ENCODE measurements around the gene ALOX15B.
"Not testable (repeated sequence)": the region's sequence is repeated elsewhere in the genome, so short reads cannot be mapped to it uniquely, and the experiment has no call there.

Gene ALOX15B

DNA sequence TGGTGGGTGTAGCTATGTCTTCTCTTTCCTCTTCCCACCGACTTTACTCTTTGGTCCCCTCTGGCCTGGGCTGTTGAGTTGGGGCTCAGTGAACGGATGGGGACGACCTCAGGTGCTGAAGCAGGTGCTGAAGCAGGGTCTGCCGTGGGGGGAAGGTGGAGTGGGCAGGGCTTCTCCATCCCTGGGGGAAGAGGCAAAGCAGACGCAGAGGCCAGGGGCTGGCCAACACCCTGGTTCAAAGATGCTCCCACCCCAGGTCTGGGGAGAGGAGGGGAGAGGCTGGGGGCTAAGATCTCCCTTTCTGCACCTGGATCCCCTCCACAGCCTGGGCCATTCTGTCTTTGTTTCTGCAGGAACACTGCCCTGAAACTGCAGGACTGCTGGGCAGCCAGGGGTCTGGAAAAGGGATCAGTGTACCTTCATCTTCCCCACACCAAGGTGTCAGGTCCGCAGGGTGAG lies 25.7 kb downstream of the ALOX15B start:
- no peak for FAIRE-seq

DNA sequence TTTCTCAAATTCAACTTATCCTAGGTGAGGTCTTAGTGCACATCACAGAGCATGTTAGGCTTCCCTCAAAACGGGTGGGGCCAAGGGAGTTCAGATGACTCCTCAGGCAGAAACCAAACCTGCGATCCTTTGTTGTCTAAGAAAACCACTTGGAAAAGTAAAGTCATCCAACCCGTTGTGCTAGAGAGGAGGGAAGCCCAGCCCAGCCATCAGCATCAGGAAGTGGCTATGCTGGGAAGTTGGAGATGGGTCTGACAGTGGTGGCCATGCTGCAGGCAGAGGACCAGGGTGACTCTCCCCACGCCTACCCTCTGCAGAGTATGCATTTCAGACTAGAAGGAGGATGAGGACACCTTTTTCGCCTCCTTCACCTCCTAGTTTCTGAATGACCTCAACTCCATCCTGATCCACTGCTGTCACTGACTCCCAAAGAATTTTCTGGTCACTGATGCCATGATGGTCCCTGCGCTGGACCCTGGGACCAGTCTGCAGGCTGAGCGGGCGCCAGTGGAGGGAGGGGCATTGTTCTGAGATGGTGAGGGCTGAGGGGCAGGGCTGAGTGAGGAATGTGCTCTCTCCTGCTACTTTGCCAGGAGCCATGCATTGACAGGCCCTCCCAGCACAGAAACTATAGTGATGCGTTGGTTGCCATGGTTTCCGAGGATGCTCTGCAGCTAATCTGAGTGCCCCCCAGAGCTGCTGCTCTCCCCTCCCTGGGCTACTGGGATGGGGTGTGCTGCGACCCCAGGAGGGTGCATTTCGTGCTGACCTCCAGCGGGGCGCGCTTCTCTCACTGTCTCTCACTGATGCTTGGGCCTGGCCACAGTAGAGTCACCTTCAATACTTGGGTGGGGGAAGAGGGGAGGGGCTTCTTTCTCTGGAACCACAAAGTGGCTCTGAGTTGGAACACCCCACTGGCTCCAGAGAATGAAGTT lies 28.2 kb downstream of the ALOX15B start:
- no peak for FAIRE-seq

DNA sequence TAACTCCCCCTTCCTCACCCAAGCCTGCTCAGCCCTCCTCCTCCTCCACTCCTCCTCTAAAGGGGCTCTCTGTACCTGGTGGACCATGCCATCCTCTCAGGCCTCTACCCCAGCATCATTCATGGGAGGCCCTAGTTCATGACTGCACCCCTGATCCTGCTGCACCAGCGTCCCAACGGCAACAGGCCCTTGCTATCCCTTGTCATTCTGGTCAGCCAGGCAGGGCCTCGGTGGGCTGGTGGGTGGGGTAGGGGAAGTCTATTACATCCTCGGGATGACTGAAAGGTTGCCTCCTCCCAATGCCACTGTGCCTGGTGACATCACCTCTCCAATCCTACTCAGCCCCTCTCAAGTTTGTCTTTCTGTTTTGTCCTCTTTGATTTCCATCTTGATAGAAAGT lies 28.9 kb downstream of the ALOX15B start:
- no peak for FAIRE-seq

DNA sequence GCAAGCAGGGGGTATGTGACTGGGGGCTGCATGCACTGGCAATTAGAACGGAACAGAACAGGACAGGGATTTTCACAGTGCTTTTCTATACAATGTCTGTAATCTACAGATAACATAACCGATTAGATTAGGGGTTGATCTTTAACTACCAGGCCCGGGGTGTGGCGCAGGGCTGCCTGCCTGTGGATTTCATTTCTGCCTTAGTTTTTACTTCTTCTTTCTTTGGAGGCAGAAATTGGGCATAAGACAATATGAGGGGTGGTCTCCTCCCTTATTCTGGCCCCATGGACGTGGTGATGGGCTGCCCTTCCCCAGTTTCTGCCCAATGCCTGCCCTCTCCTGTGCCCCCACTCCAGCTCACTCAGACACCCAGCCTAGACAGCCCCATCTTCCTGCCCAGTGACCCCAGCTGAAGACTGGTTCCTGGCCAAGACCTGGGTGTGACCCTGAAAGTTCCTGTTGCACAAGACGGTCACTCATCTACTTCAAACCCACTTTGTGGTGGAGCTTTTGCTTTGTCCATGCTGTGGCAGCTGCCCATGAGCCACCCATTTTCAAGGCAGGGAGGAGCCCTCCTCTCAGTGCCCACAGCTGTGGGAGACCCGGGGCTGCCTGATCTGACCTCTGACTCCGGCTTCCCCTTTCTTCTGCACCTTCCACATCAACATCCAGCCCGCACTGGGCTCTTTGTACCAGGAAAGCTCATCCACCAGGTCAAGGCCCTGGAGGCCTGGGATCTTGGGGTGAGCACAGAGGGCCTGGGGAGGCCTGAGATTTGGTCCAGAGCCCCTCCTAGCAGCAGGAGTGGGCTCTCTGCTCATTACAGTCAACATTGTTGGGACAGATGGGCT lies 30.1 kb downstream of the ALOX15B start:
- FAIRE-seq: no peak

DNA sequence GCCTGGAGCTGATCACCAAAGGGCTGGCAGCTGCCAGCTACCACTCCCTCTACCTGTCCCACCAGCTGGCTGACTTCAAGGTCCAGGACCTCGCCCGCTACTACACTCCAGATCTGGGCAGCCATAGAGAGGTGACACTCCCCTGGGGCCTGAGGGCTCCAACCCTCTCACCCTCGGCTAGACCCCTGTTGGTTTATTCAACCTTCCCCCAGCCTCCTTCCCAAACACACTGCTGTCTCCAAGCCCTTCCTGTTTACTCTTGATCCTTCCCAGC lies 30.7 kb downstream of the ALOX15B start:
- no peak for FAIRE-seq

DNA sequence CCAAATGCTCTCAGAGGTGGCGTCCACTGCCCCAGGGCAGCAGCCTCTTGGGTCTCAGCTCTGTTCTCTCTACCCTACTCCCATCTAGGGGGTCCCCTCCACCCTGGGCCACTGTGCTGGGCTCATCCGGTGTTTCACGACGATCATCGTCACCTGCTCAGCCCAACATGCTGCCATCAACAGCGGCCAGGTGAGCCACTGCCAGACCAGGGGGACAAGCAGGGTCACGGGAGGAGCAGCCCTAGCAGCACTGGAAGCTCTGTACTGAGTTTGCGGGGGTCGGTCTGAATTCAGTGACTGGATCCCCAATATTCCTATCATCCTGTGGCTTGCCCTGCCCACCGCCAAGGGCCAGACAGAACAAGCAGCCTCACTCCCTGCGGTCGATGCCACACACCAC lies 32.6 kb downstream of the ALOX15B start:
- no peak for FAIRE-seq

DNA sequence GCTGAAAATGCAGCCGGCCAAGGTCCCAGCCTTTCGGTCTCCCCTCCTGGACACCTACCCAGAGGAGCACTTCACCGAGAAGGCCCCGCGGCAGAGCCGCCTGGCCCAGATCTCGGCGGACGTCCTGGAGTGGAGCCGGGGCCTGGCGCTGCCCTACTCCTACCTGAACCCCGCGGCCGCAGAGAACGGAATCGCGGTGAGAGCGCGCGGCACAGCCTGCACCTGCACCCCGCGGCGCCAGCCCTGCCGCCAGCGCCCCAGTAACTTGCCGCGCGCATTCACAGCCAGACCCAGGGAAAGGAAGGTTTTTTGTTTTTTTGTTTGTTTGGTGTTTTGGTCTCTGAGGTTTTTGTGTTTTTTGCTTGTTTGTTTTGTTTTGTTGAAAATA lies 33.5 kb downstream of the ALOX15B start:
- FAIRE-seq: no peak

DNA sequence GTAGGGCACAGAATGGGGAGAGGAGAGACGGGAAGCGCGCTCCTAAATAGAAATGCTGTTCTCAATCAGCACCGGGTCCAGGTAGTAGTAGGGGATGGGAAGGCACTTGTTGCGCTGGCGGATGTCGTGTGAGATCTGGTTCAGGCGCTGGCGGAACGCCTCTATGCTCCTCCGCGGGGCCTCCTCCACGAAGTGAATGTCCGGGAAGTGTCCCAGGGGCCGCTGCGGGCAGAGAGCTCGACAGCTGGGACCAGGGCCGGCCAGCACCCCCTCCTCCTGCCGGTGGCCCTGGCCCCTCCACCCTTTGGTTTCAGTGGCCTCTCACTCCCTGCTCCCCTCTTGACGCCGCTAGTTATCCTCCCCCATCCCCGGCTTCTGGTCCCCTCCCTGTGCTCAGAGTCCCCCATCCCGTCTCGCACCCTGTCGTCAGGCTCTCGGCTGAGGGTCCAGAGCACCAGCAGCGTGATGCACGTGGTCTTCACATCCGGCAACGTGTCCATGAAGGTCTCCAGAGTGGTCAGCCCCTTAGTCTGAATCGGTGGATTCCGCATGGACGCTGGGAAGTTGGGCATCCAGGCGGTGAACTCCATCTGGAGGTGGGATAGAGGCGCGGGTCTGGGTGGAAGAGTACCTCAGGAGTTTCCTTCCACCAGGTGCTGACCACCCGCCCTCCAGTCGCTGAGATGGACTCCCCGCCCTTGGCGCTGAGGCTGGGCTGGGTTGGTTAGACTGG lies 34.0 kb downstream of the ALOX15B start:
- no peak for FAIRE-seq

DNA sequence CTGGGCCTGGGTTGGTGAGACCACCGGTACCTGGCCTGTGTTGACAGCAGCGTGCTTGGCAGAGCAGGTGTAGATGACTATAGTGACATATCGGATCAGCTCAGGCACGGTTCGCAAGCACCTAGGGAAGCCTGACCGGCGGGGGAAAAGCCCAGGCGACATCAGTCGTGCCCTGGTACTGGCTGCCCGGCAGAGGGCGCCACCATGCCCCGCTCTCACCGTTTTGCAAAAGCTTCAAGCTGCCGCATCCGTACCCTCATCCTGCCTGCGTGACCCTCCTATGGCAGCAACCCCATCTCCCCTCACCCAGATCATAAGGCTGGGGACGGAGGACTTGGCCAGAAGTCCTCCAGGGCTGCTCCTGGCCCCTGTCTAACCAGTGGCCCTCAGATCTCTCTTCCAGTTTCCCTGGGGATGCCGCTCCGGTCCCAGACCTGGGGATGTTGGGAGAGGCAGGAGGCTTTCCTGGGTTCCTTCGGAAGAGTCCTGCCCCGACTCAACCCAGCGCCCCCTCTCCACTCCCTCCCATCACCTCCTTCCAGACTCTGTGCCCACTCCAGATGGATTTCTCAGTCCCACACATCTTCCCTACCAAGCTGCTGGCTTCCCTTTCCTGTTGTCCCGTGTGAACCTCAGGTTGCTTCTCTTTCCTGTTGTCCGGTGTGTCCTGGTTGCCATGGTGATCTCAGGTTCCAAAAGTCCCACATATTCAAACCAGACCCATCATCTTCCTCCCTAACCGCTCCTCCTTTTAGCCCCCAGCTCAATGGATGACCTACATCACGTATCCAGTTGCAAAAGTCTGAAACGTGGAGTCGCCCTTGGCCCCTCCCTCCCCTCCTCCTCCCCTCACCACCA lies 35.0 kb downstream of the ALOX15B start:
- FAIRE-seq: no peak

DNA sequence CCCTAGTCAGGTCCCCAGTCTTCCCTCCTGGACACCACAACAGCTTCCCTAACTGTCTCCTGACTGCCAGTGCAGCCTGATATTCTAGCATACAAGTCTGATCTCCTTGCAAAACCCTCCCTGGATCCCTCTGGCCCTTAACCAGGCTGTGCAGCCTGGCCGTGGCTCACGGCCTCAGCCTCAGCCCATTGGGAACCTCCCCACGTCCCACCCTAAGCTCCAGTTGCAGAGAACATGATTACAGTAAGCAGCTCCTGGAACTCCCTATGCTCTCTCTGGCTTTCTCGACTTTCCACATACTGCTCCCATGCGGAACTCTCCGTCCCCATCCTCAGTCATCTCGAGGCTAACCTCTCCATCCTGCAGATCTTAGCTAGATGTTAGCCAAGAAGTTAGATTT lies 35.7 kb downstream of the ALOX15B start:
- FAIRE-seq: no peak

DNA sequence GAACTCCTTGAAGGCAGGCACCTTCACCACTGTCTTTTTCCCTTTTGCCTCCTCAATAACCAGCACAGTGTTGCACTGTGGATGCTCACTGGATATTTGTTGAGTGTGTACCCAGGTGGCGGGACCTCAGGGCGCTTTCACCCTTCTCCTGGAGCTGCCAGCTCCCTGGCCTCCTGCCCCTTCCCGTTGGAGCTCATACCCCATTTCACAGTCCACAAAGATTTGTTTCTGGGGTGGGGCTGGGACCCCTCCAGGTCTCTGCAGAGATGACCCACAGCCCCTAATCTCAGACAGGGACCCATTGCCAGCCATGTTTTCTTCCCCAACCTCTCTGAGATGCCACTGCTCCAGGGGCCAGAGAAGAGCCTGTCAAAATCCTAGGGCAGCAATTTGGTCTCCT lies 36.2 kb downstream of the ALOX15B start:
- no peak for FAIRE-seq

DNA sequence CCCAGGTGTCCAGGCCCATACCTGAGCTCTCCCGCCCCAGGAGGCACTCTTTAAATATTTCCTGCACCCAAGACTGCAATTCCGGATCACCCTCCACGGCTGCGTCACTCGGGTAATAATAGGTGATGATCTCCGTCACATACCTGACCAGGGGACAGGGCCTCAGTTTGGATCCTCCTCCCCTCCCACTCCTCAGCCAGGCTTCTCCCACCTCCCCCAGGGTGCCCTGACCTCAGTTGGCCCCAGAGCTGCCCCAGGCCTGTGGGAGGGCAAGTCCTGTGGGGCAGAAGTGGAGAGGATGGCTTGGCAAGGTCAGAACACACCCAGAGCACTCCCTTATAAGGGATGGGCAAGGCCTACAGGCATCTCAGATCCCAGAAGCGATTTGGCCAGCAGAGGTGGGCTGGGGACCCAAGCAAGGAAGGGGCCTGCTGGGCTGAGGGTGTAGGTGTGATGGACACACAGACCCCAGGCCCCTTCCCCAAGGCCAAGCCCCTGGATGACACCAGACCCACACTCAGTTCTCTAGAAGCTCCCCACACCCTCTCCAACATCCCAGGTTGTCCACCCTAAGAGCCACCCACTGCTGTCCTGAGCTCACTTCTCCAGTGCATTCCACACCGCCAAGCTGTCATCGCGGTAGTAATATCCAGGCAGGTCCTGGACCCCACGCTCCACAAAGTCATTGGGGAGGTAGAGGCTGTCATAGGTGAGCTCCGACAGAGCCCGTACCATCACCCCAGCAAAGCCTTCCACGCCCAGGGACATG lies 36.9 kb downstream of the ALOX15B start:
- FAIRE-seq: no peak

DNA sequence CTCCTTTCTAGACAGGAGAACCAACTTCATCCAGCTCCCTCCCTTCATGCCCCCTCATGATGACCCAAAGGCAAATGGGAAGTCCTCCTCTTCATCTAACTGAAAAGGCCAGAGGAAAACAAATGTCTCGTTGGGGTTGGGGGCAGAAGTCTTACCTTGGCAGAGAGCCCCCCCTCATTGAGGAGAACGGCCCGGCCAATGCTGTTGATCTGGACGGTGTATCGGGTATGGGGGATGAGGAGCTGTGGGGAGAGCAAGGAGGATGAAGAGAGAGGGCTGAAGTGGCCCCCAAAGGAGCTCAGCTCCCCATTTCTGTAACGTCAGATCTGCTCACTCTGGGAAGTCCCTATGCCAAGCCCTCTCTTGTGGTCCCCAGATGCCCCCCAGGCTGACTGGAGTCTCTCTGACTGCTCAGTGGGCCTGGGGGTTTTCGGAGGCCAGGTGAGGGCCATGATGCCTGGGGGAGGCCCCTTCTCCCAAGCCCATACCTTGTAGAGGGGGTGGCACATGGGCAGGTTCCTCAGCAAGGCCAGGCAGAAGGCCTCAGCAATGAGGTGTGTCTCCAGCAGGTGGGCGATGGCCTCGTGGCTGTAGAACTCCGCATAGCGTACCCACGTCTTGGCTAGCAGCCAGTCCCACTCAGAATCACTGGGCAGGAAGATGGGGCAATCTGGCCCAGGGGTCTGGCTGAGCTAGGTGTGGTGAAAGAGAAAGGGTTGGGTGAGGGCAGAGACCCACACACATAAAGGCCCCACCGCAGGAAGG lies 37.8 kb downstream of the ALOX15B start:
- no peak for FAIRE-seq

DNA sequence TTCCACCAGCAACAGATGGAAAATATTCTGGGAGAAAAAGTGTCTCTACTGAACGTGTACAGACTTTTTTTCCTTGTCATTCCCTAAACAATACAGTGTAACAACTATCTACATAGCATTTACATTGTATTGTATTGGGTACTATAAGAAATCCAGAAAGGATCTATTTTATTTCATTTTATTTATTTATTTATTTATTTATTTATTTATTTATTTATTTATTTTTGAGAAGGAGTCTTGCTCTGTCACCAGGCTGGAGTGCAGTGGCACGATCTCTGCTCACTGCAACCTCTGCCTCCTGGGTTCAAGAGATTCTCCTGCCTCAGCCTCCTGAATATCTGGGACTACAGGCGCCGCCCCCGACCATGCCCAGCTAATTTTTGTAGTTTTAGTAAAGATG lies 39.1 kb downstream of the ALOX15B start:
- not testable (repeated sequence) for FAIRE-seq

DNA sequence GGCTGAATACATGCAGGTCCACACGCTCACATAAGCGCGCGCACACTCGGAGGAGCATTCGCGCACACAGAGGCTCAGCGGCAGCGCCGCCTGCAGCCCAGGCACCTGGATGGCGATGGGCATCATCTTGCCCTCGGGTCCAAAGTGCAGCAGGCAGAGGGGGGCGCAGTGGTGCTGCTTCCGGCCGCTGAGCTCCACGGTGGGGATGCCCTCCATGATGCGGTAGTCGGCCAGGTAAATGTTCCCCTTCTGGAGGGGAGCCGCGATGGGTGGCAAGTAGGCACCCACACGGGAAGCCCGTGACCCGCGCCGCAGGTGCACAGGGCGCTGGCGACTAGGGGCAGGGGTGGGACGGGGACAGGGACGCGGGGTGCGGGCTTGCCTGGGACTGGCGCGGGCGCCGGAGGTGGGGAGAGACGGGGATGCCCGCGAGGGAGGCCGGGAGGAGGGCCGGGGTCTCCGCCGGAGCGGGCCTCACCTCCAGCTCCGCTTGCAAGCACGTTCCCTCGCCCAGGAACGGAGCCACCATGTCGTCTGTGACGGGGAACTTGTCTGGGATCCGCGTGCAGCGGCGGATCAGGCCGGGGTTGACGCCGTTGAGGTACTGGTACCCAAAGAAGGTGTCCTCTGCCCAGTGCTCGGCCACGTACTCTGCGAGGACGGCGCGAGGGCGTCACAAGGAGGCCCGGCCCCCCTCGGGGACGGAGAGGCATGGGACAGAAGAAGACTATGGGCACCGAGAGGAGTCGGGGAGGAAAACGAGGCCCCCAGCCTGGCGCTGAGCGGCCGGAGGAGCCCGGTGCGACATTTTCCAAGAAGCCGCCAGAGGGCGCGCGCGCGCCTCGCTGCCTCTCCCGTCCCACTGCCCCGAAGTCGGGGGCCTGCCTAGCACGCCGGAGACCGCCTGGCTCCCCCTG lies 40.7 kb downstream of the ALOX15B start:
- FAIRE-seq: no peak

DNA sequence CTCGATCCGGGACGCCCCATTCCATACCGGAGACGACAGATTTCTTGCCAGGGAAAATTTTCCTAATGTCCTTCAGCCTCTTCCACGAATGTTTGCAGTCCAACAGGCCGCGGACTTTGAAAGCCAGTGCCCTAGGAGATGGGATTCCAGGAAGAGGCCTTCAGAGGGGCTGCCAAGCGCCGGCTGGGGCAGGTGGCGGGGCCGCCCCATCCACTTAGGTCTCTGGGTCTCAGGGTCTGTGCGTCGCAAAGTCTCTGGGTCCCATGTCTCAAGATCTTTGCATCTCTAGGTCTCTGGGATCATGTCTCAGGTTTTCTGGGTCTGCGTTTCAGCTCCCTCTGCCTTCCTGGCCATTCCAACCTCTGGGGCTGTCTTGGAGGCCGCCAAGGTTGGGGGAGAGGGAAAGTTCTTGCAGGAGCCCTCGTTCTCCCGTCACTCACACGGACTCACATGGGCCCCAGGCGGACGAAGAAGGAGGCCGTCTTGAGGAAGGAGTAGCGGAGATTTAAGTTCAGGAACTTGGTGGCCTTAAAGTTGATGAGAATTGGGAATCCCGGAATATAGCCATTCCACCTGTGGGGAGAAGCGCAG lies 41.4 kb downstream of the ALOX15B start:
- FAIRE-seq: no peak

DNA sequence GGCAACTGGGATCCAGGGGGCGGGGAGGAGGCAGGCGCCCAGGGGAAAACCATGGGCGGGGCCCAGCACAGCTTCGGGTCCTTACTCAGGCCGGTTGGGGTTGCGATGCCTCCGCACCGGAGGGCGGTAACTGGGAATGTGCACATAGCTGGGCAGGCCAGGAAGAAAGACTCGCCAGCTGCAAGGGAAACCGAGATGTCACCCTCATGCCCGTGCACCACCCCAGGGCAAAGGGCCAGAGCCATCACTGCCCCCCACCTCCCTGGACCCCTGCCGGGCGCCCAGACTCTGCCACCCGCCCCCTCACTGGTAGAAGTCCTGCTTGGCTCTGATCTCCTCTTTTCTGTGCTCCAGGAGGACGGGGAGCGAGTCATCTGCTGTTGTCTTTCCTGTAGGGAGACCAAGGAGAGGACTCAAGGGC lies 42.0 kb downstream of the ALOX15B start:
- no peak for FAIRE-seq

DNA sequence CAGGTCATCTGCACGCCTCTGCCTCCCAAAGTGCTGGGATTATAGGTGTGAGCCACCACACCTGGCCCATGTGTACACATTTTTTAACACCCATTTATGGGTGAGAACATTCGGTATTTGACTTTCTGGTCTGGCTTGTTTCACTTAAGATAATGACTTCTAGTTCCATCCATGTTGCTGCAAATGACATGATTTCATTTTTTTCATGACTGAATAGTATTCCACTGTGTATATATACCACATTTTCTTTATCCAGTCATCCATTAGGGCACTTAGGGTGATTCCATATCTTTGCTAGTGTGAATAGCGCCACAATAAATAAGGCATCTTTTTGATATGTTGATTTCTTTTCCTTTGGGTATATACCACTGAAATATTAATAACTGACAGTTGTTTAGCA lies 43.0 kb downstream of the ALOX15B start:
- no peak for FAIRE-seq

DNA sequence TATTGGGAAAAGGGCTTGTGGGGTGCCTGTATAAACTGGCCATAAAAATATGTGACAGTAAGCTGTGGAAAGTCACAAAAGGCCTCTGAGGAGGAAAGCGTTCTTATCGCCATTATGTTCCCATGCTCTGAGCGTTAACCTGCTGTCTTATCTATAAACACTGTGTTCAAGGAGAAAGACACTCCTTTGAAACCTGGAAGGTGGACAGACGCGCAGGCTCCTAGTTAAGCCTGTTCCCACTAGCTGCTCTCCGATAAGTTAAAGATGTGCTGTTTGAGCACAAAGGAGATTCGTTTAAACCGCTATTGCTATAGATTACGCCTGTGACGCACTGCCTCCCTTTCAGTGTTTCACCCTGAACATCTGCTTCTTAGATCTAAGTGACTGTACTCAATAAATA lies 43.4 kb downstream of the ALOX15B start:
- no peak for FAIRE-seq
